ENCODE results near the gene WEE1.

Gene WEE1

DNA sequence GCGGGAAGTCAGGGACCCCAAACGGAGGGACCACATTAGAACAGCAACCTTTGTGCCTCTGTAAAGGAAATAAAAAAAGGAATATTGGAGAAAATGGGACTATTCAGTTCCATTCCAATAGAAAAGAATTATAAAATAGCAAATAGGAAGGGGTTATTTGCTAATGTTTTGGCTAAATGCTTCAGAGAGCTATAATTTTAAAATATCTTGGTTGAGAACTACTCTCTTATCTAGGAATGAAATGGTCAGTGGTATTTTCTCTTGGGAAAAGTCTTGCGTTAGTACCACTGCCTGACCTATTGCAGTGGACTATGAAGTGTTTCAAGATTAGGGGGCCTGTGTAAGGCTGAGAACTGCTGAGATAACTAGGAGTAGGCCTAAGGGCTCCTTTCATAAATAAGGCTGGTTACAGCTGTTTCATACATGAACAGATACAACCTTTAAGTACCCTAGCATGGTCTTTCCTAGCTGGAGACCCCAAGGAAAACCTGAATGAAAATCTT lies 6.9 kb upstream of the WEE1 start:
- DNase-seq (ENCODE audit: low read depth in 3 of 3): no peak

- no peak for DNase-seq (ENCODE audit: low read depth in 3 of 3)
Observed at GRCh38 chr11:9567401-9567800, 6.1 kb upstream of the WEE1 start.

DNA sequence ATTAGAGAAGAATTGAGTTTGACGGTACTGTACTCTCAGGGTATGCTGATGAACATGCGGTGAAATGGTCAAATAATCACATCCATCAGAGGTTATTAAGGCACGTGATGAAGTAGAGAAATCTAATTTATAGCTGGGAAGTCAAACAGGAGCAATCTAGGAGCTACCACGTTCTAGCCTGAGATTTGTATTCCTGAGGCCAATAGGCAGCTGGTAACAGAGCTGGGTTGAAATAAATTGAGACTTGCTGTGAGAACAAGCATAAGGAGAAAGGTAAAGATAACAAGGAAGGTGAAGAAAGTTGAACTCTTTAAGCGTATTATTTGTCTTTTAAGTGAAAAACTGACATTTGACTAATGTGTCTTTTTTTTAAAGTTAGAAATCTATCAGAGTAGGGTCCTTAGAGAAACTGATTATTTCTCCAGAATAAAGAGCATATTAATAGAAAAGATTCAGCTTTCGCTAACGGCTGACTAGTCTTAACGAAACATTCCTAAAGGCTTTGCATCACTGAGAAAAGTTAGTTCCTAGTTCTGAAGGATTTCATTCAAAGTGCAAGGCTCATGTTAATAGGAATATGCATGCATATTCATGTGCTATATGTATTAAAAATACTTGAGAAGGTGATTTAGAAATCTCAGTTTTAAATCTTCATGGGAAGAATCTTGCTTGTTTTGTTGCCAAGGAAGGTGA lies 5.2 kb upstream of the WEE1 start:
- DNase-seq (ENCODE audit: low read depth in 3 of 3): no peak

DNA sequence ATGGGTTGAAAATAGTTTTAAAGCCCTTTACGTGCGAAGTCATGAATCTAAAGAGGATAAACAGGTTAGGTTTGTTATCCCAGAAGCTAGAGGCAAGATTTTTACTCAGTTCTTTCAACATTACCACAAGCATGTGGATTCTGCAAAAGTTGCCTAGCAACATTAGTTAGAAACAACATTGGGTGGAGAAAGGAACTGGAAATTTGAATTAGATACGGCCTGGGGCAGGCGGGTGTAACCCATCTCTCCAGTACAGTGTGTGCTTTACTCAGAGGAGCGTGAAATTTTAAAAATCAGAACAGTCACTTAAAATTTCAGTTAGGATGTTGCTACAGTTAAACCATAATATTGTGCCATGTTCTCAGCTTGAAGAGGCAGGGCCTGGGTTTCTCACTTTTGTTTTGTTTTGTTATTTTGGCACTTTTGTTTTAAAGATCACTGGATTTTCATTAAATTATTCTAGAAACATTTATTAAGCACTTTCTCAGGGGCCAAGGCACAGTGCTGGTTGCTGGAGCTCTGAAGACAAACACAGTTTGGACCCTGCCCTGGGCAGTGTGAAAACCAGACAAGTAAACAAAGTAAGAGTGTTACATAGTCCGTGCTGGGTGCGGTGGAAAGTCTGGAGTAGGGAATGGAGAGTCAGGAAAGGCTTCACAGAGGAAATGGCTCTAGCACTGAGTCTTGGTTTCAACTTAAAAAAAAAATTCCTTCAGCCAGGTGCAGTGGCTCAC lies 4.4 kb upstream of the WEE1 start:
- no peak for DNase-seq (ENCODE audit: low read depth in 3 of 3)

GRCh38 chr11:9569588-9570164 lies 3.8 kb upstream of the WEE1 start:
- no peak for DNase-seq (ENCODE audit: low read depth in 3 of 3)

GRCh38 chr11:9570313-9571025 lies 3.0 kb upstream of the WEE1 start:
- no peak for DNase-seq (ENCODE audit: low read depth in 3 of 3)

GRCh38 chr11:9571071-9571762 lies 2.3 kb upstream of the WEE1 start:
- DNase-seq (ENCODE audit: low read depth in 3 of 3): no peak

DNA sequence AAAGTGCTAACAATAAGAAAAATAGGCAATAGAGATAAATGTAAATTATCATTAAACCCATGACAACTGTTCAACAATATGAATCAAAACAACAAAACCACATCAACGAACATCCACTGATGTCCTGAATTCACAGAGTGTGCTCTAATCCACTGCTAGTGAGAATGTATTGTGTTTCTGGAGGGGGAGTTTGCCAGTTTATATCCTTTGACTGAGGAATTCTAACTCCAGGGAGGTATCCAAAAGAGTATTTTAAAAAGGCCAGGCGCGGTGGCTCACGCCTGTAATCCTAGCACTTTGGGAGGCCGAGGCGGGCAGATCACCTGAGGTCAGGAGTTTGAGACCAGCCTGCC lies 1.7 kb upstream of the WEE1 start:
- no peak for DNase-seq (ENCODE audit: low read depth in 3 of 3)

DNA sequence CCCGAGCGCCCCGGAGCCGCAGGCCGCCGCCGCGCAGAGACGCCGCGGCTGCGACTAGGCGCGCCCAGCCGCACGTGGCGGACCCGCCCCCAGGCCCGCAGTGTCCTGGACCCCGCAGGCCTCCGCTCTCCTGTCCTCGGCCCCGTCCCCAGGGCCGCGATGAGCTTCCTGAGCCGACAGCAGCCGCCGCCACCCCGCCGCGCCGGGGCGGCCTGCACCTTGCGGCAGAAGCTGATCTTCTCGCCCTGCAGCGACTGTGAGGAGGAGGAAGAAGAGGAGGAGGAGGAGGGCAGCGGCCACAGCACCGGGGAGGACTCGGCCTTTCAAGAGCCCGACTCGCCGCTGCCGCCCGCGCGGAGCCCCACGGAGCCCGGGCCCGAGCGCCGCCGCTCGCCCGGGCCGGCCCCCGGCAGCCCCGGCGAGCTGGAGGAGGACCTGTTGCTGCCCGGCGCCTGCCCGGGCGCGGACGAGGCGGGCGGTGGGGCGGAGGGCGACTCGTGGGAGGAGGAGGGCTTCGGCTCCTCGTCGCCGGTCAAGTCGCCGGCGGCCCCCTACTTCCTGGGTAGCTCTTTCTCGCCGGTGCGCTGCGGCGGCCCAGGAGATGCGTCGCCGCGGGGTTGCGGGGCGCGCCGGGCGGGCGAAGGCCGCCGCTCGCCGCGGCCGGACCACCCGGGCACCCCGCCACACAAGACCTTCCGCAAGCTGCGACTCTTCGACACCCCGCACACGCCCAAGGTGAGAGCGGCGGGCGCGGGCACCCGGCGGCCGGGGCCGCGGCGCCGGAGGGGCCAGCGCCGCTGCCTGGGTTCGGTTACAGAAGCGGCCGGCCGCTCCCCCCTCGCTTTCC lies 528 bp downstream of the WEE1 start:
- no peak for DNase-seq (ENCODE audit: low read depth in 3 of 3)

GRCh38 chr11:9574622-9575259 lies 1.3 kb downstream of the WEE1 start:
- DNase-seq (ENCODE audit: low read depth in 3 of 3): no peak

GRCh38 chr11:9575260-9576240 lies 2.1 kb downstream of the WEE1 start:
- no peak for DNase-seq (ENCODE audit: low read depth in 3 of 3)

- no peak for DNase-seq (ENCODE audit: low read depth in 3 of 3)
Observed at GRCh38 chr11:9576701-9577381, 3.4 kb downstream of the WEE1 start.

DNA sequence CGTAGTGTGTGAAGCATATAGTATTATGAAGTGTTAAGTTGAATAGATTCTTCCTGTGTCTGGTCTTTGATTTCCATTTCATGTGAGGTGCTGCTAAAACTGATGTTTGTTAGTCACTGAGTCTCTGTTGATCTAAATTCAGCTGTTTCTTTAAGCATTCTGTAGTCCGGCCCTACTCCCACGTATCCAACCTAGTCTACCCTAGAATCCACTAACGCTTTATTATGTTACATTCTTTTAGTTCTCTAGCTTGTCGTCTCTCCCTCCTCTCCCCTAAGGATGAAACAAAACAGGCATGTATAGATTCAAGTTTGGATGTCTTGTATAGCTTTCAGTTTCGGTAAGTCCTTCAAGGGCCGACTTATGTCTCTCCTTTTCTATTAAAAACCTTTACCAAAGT lies 4.1 kb downstream of the WEE1 start:
- DNase-seq (ENCODE audit: low read depth in 3 of 3): no peak

DNA sequence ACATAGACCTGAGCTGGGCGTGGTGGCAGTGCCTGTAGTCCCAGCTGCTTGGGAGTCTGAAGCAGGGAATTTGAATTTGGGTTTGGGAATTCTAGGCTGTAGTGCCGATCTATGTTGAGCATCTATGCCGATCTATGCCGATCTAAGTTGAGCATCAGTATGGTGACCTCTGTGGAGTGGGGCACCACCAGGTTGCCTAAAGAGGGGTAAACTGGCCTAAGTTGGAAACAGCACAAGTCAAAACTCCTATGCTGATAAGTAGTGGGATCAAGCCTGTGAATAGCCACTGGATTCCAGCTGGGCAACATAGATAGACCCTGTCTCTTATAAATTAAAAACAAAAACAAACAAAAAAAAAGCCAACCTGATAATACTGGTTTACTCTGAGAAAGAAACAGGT lies 7.4 kb downstream of the WEE1 start:
- no peak for DNase-seq (ENCODE audit: low read depth in 3 of 3)

- DNase-seq (ENCODE audit: low read depth in 3 of 3): no peak
Observed at GRCh38 chr11:9581556-9582161, 8.2 kb downstream of the WEE1 start.

GRCh38 chr11:9590717-9591116 lies 17.2 kb downstream of the WEE1 start:
- no peak for DNase-seq (ENCODE audit: low read depth in 3 of 3)

DNA sequence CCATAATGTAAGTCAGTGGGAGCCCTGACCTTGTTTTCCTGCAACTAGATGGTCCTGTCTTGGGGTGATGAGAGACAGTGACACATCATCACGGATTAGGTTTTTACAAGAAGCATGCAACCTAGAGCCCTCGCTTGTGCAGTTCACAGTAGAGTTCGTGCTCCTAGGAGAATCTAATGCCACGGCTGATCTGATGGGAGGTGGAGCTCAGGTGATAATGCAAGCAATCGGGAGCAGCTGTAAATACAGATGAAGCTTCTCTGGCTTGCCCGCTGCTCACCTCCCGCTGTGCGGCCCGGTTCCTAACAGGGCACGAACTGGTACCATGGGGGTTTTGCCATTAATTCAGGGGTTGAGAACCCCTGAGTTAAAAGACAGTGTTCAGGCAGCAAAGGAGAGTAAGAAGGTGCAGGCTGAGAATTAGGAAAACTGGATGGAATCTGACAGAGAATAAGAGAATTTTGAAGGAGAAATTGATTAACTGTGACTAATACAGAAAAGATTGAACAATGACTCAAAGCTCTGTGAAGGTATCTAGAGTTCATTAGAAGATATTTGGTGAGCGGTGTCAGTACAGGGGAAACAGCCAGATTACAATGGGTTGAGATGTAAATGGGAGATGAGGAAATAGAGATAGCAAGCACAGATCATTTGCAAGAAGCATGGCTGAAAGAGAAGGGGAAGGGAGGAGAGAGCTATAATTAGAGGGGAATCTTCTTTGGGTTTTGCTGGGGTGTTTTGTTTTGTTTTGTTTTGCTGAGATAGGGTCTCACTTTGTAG lies 21.0 kb downstream of the WEE1 start:
- no peak for DNase-seq (ENCODE audit: low read depth in 3 of 3)
